Neural cell (in vitro differentiated cells): ENCODE measurements around the gene TIPRL.

ENCODE experiments used
- EP300 ChIP-seq: fragments of 450-650 bp; conservative IDR thresholded peaks from 2 replicates; pipeline ENCODE4 v1.6.1; 2014; ENCODE audit warnings: antibody characterized with exemption, mild to moderate bottlenecking, moderate library complexity; ENCODE audit not compliant: poor library complexity, severe bottlenecking
- POLR2AphosphoS5 ChIP-seq: IDR thresholded peaks from 2 replicates; pipeline ENCODE4 v1.6.1; 2012
- RAD21 ChIP-seq: fragments of 450-650 bp; conservative IDR thresholded peaks from 2 replicates; pipeline ENCODE4 v1.6.1; 2014; ENCODE audit warnings: antibody characterized with exemption, mild to moderate bottlenecking, moderate library complexity
- SMC3 ChIP-seq: fragments of 450-650 bp; conservative IDR thresholded peaks from 2 replicates; pipeline ENCODE4 v1.6.1; 2014; ENCODE audit warnings: antibody characterized with exemption, mild to moderate bottlenecking, moderate library complexity; ENCODE audit not compliant: poor library complexity
- TF ChIP-seq, protein P1 (sequence below): fragments of 450-650 bp; IDR thresholded peaks from 2 replicates; pipeline ENCODE4 v1.5.1; 2014; ENCODE audit warnings: antibody characterized with exemption, mild to moderate bottlenecking, moderate library complexity; ENCODE audit not compliant: poor library complexity, severe bottlenecking

DNA sequence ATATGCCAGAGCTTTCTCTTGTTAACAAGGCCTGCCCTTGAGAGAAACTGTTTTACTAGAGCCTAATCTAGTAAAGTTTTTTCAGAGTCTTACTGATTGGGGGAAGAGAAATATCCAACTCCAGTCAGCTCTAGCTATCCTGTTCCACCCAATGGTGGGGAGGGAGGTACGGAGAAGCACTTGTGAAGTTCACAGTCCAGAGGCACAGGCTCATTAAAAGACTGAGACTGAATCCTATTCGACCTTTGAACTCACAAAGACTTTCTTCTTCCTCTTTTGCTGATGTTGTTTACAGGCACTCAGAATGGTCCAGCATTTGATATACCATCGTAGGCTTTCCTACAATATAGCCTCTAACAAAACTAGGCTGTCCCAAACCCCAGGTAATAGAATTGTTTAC is 31.6 kb downstream of the TIPRL start:
- TF ChIP-seq, protein P1, sequence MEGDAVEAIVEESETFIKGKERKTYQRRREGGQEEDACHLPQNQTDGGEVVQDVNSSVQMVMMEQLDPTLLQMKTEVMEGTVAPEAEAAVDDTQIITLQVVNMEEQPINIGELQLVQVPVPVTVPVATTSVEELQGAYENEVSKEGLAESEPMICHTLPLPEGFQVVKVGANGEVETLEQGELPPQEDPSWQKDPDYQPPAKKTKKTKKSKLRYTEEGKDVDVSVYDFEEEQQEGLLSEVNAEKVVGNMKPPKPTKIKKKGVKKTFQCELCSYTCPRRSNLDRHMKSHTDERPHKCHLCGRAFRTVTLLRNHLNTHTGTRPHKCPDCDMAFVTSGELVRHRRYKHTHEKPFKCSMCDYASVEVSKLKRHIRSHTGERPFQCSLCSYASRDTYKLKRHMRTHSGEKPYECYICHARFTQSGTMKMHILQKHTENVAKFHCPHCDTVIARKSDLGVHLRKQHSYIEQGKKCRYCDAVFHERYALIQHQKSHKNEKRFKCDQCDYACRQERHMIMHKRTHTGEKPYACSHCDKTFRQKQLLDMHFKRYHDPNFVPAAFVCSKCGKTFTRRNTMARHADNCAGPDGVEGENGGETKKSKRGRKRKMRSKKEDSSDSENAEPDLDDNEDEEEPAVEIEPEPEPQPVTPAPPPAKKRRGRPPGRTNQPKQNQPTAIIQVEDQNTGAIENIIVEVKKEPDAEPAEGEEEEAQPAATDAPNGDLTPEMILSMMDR = no peak
- TF ChIP-seq SMC3 (no peak), RAD21 (no peak), EP300 (no peak), POLR2AphosphoS5 (no peak)
